Rectal smooth muscle tissue (tissue), 1 donor: Measurements from ENCODE around the gene TNFAIP2.
A peak's percentile ranks its signal among the peaks of the same experiment; 100 is the strongest.

Source experiments
- H3K27ac ChIP-seq: one replicate; pipeline ENCODE4 v1.7.0; 2013; ENCODE audit warnings: low read depth, low read length, inconsistent platforms
- H3K27me3 ChIP-seq: one replicate; pipeline ENCODE4 v1.7.0; 2013; ENCODE audit warnings: low read length; ENCODE audit not compliant: control insufficient read depth, insufficient read depth
- H3K36me3 ChIP-seq: one replicate; pipeline ENCODE4 v1.7.0; 2013; ENCODE audit warnings: low read length; ENCODE audit not compliant: control insufficient read depth, insufficient read depth
- H3K4me1 ChIP-seq: one replicate; pipeline ENCODE4 v1.7.0; 2013; ENCODE audit warnings: low read length; ENCODE audit not compliant: control insufficient read depth, insufficient read depth
- H3K4me3 ChIP-seq: one replicate; pipeline ENCODE4 v1.7.0; 2013; ENCODE audit warnings: low read length
- H3K9ac ChIP-seq: one replicate; pipeline ENCODE4 v1.7.0; 2013; ENCODE audit warnings: low read length

TNFAIP2 gene

GRCh38 chr14:103132381-103133209 lies 9.3 kb downstream of the TNFAIP2 start:
- H3K36me3 ChIP-seq: peaks cover 4% of the 10 kb centered on the region
- peaks cover 15% of the 10 kb centered on the region for H3K4me1 ChIP-seq
- no peak overlapping the region for H3K27ac ChIP-seq
- H3K27me3 ChIP-seq: no peaks in the 10 kb centered on the region
- H3K9ac ChIP-seq: no peak overlapping the region
- H3K4me3 ChIP-seq: no peak overlapping the region

- no peak overlapping the region for H3K4me3 ChIP-seq
- no peak overlapping the region for H3K27ac ChIP-seq
- no peaks in the 10 kb centered on the region for H3K27me3 ChIP-seq
- H3K4me1 ChIP-seq: peaks cover 21% of the 10 kb centered on the region
- H3K36me3 ChIP-seq: peaks cover 4% of the 10 kb centered on the region
- H3K9ac ChIP-seq: no peak overlapping the region
These were observed 10.2 kb downstream of the TNFAIP2 start for GRCh38 chr14:103133210-103134140.

- no peak overlapping the region for H3K27ac ChIP-seq
- peaks cover 4% of the 10 kb centered on the region for H3K36me3 ChIP-seq
- H3K27me3 ChIP-seq: no peaks in the 10 kb centered on the region
- H3K4me1 ChIP-seq: peaks cover 21% of the 10 kb centered on the region
- H3K9ac ChIP-seq: no peak overlapping the region
- H3K4me3 ChIP-seq: no peak overlapping the region
These were observed 11.1 kb downstream of the TNFAIP2 start for GRCh38 chr14:103134405-103134804.

- peaks cover 4% of the 10 kb centered on the region for H3K36me3 ChIP-seq
- H3K9ac ChIP-seq: no peak overlapping the region
- H3K27ac ChIP-seq: no peak overlapping the region
- no peaks in the 10 kb centered on the region for H3K27me3 ChIP-seq
- H3K4me1 ChIP-seq: peaks cover 21% of the 10 kb centered on the region
- H3K4me3 ChIP-seq: no peak overlapping the region
These were observed 11.7 kb downstream of the TNFAIP2 start for GRCh38 chr14:103134919-103135318.

GRCh38 chr14:103135333-103136260 lies 12.3 kb downstream of the TNFAIP2 start:
- no peak overlapping the region for H3K9ac ChIP-seq

GRCh38 chr14:103136388-103137271 lies 13.4 kb downstream of the TNFAIP2 start:
- no peak overlapping the region for H3K4me3 ChIP-seq
- no peaks in the 10 kb centered on the region for H3K27me3 ChIP-seq
- peak overlapping the region; percentile 35 for H3K27ac ChIP-seq
- peaks cover 4% of the 10 kb centered on the region for H3K36me3 ChIP-seq
- H3K9ac ChIP-seq: no peak overlapping the region
- peaks cover 13% of the 10 kb centered on the region for H3K4me1 ChIP-seq

More at GRCh38 chr14:103135333-103136260, 12.3 kb downstream of the TNFAIP2 start:
- Histone ChIP-seq H3K27ac (no peak overlapping the region), H3K27me3 (no peaks in the 10 kb centered on the region), H3K4me3 (no peak overlapping the region), H3K36me3 (peaks cover 4% of the 10 kb centered on the region), H3K4me1 (peaks cover 21% of the 10 kb centered on the region)

GRCh38 chr14:103137689-103138300 lies 14.5 kb downstream of the TNFAIP2 start:
- Histone ChIP-seq H3K9ac (no peak overlapping the region), H3K27ac (peak overlapping the region; percentile 33), H3K4me3 (no peak overlapping the region), H3K36me3 (peaks cover 4% of the 10 kb centered on the region), H3K4me1 (peaks cover 10% of the 10 kb centered on the region), H3K27me3 (peaks cover 4% of the 10 kb centered on the region)

GRCh38 chr14:103138301-103139131 lies 15.3 kb downstream of the TNFAIP2 start:
- peaks cover 10% of the 10 kb centered on the region for H3K4me1 ChIP-seq
- H3K9ac ChIP-seq: no peak overlapping the region
- H3K27me3 ChIP-seq: peaks cover 7% of the 10 kb centered on the region
- no peaks in the 10 kb centered on the region for H3K36me3 ChIP-seq
- H3K4me3 ChIP-seq: no peak overlapping the region
- H3K27ac ChIP-seq: peak overlapping the region; percentile 24

- Histone ChIP-seq H3K4me3 (no peak overlapping the region), H3K9ac (no peak overlapping the region), H3K4me1 (peaks cover 10% of the 10 kb centered on the region), H3K27ac (no peak overlapping the region), H3K27me3 (peaks cover 7% of the 10 kb centered on the region), H3K36me3 (no peaks in the 10 kb centered on the region)
These were observed 16.1 kb downstream of the TNFAIP2 start for GRCh38 chr14:103139132-103140025.
